RKO (cell line): Measurements from ENCODE around the gene SP3.
A peak's percentile ranks its signal among the peaks of the same experiment; 100 is the strongest.

Experiments
- DNase-seq: peaks from one replicate; pipeline ENCODE4 v3.0.0-alpha.2; 2016; ENCODE audit warnings: low spot score

Gene SP3

GRCh38 chr2:173942861-173943523, 22.2 kb downstream of the SP3 start:
- DNase-seq: no peak

DNA sequence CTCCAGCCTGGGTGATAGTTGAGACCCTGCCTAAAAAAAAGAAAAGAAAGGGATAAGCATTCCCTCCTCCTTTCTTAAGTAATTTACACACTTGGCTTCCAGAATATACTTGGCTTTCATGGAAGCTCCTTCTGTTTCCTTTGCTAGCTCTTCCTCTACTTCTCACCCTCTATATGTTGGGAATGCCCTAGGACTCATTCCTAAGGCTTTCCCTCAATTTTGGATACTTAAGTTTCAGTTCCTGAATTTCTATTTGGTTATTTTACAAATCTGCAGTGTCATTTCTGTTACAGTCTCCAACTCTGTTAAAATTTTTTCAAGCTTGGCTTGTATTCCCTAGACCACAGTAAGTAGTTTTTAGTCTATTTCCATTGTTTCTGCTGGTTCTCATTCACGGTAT, 23.6 kb downstream of the SP3 start:
- DNase-seq: no peak

DNA sequence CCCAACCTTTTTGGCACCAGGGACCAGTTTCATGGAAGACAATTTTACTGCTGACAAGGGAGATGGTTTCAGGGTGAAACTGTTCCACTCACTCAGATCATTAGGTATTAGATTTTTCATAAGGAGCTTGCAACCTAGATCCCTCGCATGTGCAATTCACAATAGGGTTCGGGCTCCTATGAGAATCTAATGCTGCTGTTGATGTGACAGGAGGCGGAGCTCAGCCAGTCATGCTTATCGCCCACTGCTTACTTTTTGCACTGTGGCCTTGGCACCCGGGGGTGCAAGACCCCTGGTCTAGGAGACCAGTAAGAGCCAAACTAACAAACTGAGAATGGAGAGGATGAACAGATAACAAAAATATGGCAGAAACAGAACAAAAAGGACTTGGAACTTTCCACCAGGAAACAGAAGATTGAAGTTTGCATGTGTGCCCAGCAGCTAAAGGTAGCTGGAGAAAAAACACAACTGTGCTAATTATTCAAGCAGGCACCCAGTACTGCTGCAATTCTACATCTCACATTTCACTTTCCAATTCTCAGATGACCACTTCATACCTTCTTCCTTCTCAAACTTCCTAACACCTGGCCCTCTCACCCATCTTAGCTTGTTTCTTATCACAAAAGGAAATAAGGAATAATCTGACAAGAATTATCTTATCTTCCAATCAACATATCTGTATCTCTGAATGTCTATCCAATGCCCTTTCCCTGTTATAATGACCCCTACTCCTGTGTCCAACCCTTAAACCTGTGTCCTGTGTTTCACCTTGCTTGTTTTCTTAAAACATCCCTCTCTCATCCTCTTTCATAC, 24.8 kb downstream of the SP3 start:
- no peak for DNase-seq

- no peak for DNase-seq
Observed at GRCh38 chr2:173938700-173939384, 26.3 kb downstream of the SP3 start.

DNA sequence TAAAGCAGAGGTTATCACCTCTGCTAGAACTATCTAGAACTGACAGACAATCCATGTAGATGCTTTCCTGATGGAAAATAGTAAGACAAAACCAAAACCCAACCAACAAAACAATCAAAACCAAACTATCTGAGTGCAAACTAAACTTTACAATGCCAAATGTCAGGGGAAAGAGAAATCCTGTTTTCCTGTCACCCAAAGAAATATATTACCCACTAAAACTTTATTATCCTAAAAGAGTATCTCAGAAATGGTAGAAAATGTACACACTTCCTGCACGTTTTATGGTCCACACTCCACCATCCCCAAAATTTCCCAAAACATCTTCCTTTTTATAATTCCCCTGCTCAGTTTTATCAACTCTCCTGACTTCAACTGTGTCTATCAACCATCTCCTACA, 29.9 kb downstream of the SP3 start:
- DNase-seq: no peak

GRCh38 chr2:173934895-173935294, 30.3 kb downstream of the SP3 start:
- DNase-seq: no peak

DNA sequence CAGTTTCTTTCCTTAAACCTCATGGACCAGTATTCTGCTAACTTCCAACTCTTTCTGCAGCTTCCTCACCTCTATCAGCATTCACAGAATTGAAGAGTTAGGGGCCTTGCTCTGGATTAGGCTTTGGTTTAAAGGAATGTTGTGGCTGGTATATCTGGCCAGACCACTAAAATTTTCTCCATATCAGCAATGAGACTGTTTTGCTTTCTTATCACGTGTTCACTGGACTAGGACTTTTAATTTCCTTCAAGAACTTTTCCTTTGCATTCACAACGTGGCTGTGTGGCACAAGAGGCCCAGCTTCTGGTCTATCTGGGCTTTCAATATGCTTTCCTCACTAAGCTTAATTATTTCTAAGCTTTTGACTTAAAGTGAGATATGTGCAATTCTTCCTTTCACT, 33.4 kb downstream of the SP3 start:
- no peak for DNase-seq

GRCh38 chr2:173929441-173929840, 35.7 kb downstream of the SP3 start:
- no peak for DNase-seq

DNA sequence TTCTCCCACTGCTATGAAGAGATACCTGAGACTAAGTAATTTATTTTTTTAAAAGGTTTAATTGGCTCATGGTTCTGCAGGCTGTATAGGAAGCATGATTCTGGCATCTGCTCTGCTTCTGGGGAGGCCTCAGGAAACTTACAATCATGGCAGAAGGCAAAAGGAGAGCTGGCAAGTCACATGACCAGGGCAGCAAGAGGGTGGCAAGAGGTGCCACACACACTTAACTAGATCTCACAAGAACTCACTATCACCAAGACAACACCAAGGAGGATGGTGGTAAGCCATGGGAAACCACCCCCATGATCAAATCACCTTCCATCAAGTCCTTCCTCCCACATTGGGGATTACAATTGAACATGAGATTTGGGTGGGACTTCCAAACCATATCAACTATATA, 38.3 kb downstream of the SP3 start:
- no peak for DNase-seq

DNA sequence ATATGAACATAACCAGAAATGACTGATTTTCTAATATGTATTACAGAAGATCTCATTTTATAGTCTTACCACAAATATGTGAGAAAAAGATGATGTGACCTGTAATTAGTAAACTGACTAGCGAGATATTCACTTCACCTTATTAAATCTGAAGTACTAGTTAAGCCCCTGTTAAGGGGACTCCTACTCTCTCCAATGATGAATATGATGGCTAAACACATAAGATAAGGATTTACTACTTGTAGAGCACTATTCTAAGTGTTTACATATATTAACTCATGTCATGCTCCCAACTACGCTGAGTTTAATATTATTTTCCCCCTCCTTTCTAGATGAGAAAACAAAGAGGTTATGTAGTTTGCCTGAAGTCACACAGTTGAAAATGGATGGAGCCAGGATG, 40.9 kb downstream of the SP3 start:
- DNase-seq: no peak

GRCh38 chr2:173922760-173923159, 42.4 kb downstream of the SP3 start:
- no peak for DNase-seq

- no peak for DNase-seq
Observed at GRCh38 chr2:173922068-173922467, 43.1 kb downstream of the SP3 start.

DNA sequence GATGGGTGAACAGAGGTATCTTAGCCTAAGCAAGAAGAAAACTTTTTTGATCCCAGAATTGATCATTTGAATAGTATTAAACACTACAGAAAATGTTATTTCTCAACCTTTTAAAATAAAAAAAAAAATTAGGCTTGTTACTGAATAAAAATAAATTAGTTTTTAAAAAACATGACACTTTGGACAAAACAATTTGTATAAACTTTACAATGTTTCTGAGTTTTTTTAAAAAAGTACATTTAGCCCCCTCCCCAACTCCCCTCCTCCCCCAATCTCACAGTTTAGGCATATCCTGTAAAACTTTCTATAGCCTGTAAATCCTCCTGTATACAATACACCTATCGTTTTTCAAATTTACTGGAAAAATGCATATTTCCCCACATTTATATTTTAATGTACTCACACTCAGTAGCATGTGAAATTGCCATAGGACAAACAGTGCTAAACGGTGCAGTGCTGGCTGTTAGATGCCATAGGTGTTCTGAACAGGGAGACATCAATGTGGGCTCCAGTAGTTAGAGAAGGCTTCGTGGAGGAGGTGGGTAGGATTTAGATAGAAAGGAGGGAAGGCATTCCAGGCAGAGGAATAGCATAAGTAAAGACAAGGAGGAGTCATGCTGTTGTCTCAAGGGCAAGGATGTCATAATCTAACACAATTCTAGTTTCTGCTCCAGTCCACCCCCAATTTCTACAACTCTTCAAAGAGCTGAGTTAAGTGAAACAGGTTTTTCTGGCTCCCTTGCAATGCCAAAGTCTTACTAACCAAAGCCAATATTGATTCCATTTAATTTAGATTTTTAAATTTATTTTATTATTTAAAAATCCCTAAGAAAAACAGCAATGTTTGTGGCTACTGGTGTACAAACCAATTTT, 50.9 kb downstream of the SP3 start:
- DNase-seq: no peak

DNA sequence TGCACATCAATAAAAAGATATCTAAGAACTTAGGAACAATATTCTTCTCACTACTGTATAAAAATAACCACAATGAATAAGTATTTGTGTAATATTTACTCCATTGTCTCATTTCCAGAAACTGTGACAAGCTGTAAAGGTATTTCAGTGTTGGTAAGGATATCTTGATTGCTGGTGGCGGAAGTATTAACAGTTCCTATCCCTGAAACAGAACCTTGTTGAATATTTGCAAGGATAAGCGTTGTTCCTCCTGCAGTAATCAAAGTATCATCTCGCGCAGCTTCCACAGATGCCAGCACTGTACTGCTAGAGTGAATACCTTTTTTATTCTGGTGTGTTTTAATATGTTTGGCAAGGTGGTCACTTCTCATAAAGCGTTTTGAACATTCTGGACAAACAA, 55.3 kb downstream of the SP3 start:
- no peak for DNase-seq

DNA sequence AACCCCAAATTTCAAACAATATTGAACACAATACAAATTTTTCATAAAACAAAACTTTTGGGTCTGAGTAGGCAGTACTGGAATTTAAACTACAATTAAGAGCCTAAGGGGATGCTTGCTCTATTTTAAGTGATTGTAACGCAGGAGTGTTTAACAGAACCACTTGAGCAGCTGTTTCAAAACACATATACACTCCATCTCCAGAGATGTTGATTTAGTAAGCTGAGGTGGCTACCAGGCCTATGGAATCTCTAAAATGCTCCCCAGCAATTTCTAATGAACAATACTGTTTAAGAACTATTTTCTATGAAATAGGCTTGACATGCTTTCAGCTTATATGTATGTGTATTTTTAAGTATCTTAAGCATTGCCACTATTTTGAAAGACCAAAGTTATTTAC, 58.5 kb downstream of the SP3 start:
- DNase-seq: no peak

- peak; percentile 29 for DNase-seq
Observed at GRCh38 chr2:173903601-173904394, 61.4 kb downstream of the SP3 start.

GRCh38 chr2:173898996-173899395, 66.2 kb downstream of the SP3 start:
- DNase-seq: no peak

- no peak for DNase-seq
Observed at GRCh38 chr2:173898178-173898668, 67.0 kb downstream of the SP3 start.

GRCh38 chr2:173896755-173897154, 68.4 kb downstream of the SP3 start:
- no peak for DNase-seq

DNA sequence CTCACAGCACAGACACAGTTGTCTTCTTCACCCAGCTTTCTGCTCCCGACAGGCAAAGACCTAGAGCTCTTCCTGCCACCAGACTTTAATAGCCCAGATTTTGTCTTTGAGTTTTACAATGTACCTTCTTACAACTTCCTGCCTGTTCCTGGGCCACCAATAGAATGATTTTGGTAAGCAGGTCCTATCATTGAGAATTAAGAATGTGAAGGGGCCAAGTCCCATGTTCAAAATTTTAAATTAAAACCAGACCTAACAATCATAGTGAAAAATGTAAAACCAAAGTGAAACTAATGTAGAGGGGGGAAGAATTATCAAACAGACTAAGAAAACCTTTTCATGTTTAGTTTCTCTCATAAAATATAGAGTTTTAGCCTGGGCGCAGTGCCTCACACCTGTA, 72.8 kb downstream of the SP3 start:
- no peak for DNase-seq
